Sigmoid colon (tissue), 7 donors: Measurements from ENCODE around the gene PLA1A. TPM values are rescaled to one million over a fixed set of nuclear protein-coding genes. Genes with fewer than 3 reads are reported as not detected.

Experiments used
- DNase-seq: peaks from one replicate; pipeline ENCODE4 v3.0.0-alpha.2; 2019
- H3K27ac ChIP-seq, 4 donors: fragments of 200-600 bp; sonication (generic); one replicate each; pipeline ENCODE4 v1.5.1; 2016 to 2019; ENCODE audit warnings: mild to moderate bottlenecking in 1 of 4
- H3K27me3 ChIP-seq, 3 donors: fragments of 200-600 bp; sonication (generic); one replicate each; pipeline ENCODE4 v1.5.1; 2019; ENCODE audit warnings: mild to moderate bottlenecking in 1 of 3
- H3K36me3 ChIP-seq, 4 donors: fragments of 200-600 bp; sonication (generic); one replicate each; pipeline ENCODE4 v1.5.1; 2016 to 2019
- H3K4me1 ChIP-seq, 4 donors: fragments of 200-600 bp; sonication (generic); one replicate each; pipeline ENCODE4 v1.5.1; 2017 to 2019
- H3K4me3 ChIP-seq, 4 donors: fragments of 200-600 bp; sonication (generic); one replicate each; pipeline ENCODE4 v1.5.1; 2017 to 2019; ENCODE audit warnings: mild to moderate bottlenecking in 2 of 4, moderate library complexity in 1 of 4
- H3K9me3 ChIP-seq, 4 donors: fragments of 200-600 bp in 3 of 4; sonication (generic) in 3 of 4; one replicate each; pipeline versions ENCODE4 v1.5.1 to v1.6.1; 2013 to 2019
- EP300 ChIP-seq, 4 donors: sonication (generic); formaldehyde crosslinking; IDR thresholded peaks; one replicate each; pipeline ENCODE4 v1.6.1; 2017; ENCODE audit warnings: antibody characterized with exemption in 4 of 4
- POLR2A ChIP-seq, 2 donors: fragments of 450-650 bp; IDR thresholded peaks; one replicate each; pipeline ENCODE4 v1.6.1; 2016; ENCODE audit warnings: antibody characterized with exemption in 2 of 2, mild to moderate bottlenecking in 2 of 2, moderate library complexity in 2 of 2
- POLR2AphosphoS5 ChIP-seq, 4 donors: sonication (generic); formaldehyde crosslinking; IDR thresholded peaks; one replicate each; pipeline ENCODE4 v1.6.1; 2017; ENCODE audit warnings: antibody characterized with exemption in 4 of 4
- WGBS, 2 donors: extraction: QIAGEN DNeasy Blood & Tissue Kit; methylation state at CpG; one replicate each; pipeline ENCODE4 v1.1.7; 2013; 5-methylcytosine and 5-hydroxymethylcytosine counted together
- intact Hi-C: fragments of 100-400 bp; cut with DNase I; formaldehyde crosslinking; loops from one replicate; pipeline ENCODE4 v1.15.1; 2023
- polyA plus RNA-seq, 3 donors: library from polyadenylated mRNA; stranded (reverse); fragments of 200-250 nt; gene quantifications; one replicate each; pipeline ENCODE4 v1.2.3, GENCODE V29; 2013
- total RNA-seq, 4 donors: library from RNA; depleted of rRNA; stranded (reverse); fragments of >200 nt; gene quantifications; one replicate each; pipeline ENCODE4 v1.1.0, GENCODE V29; 2016
- TF ChIP-seq, protein P1 (sequence below), 4 experiments: fragments of 450-650 bp in 3 of 4; fragments of 200-600 bp in 1 of 4; IDR thresholded peaks; one replicate each; pipeline ENCODE4 v1.5.1; 2016 to 2019; ENCODE audit warnings: antibody characterized with exemption in 4 of 4, mild to moderate bottlenecking in 3 of 4, moderate library complexity in 2 of 4
- donor health status: healthy with polysubstance abuse.
- donor health status: Bipolar disorder and iron deficiency.
- donor health status: healthy.

Gene PLA1A
- total and polyA plus RNA-seq, 7 donors, result 0.69 to 4.6 (median 2.1) TPM; not detected in 1

GRCh38 chr3:119624002-119624720 is 26.5 kb downstream of the PLA1A start:
- TF ChIP-seq, protein P1, sequence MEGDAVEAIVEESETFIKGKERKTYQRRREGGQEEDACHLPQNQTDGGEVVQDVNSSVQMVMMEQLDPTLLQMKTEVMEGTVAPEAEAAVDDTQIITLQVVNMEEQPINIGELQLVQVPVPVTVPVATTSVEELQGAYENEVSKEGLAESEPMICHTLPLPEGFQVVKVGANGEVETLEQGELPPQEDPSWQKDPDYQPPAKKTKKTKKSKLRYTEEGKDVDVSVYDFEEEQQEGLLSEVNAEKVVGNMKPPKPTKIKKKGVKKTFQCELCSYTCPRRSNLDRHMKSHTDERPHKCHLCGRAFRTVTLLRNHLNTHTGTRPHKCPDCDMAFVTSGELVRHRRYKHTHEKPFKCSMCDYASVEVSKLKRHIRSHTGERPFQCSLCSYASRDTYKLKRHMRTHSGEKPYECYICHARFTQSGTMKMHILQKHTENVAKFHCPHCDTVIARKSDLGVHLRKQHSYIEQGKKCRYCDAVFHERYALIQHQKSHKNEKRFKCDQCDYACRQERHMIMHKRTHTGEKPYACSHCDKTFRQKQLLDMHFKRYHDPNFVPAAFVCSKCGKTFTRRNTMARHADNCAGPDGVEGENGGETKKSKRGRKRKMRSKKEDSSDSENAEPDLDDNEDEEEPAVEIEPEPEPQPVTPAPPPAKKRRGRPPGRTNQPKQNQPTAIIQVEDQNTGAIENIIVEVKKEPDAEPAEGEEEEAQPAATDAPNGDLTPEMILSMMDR (IDR thresholded peaks at IDR 0.05), result no peak
- intact Hi-C loops, result no loop called here

DNA sequence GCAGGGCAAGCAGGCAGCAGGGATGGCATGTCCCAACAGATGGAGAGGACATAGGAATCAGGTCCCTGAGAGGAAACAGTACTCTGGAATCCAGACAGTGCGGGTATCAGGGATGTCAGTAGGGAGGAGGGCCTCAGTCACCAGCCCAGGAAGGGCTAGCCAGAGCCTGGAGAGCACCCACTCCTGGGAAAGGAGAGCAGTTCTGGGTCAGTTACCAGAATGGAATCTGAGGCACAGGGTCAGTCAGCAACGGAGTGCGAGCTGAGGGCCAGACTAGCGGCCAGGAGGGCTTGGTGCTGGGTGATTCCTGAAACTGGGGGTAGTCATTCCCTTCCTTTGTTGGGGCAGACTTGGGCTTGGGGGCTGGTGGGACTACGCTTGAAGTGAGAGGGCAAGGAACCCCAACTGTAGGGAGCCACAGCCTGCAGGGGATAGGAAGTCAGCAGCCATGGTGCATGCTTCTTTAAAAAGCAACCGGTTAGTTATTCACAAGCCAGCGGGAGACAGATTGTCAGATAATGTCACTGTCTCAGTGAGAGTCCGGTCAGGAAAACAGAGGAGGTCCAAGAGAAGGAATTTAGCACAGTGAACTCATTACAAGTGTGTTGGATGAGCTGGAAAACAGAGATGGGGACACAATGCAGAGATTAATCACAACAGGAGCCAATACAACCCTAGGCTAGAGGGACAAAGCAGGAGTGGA is 27.9 kb downstream of the PLA1A start:
- DNase-seq, result no peak
- 86 to 89% methylated on average over 8 of the region's 8 CpGs for WGBS, 2 donors
- TF ChIP-seq, protein P1 (IDR thresholded peaks at IDR 0.05), result no peak
- TF ChIP-seq EP300 (IDR thresholded peaks at IDR 0.05), result no peak
- TF ChIP-seq POLR2AphosphoS5 (IDR thresholded peaks at IDR 0.05), result no peak
- TF ChIP-seq POLR2A (IDR thresholded peaks at IDR 0.05), result no peak

More at GRCh38 chr3:119624002-119624720, 26.5 kb downstream of the PLA1A start:
- H3K27ac ChIP-seq, result no peak overlapping the region
- no peaks in the 10 kb centered on the region for H3K27me3 ChIP-seq
- H3K4me1 ChIP-seq, result peaks cover 0 to 11% (median 0%) of the 10 kb centered on the region in 4 donors
- 91 to 92% methylated on average over 9 of the region's 9 CpGs for WGBS, 2 donors
- no peak for DNase-seq
- no peaks in the 10 kb centered on the region for H3K36me3 ChIP-seq
- H3K9me3 ChIP-seq, result no peaks in the 10 kb centered on the region
- H3K4me3 ChIP-seq, result no peak overlapping the region

DNA sequence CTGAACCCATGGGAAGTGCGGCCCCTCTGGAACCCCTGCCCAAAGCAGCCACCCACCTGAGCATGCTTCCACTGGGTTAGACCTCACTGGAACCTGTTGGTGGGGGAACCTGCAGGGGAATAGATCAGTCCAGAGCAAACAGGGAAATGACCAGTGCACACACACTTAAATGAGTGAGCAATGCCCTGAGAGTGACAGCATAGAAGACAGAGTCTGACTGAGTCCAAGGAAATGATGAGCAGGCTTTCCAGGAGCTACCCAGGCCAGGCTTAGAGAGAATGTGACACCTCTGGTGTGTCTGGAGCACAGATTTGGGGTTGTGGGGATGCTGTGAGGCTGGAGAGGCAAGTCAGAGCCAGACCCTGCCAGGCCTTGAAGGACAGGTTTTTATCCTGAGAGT is 28.5 kb downstream of the PLA1A start:
- intact Hi-C loops, result no loop called here
- H3K36me3 ChIP-seq, result no peaks in the 10 kb centered on the region
- 89 to 94% methylated on average over 1 of the region's 1 CpG for WGBS, 2 donors
- H3K27me3 ChIP-seq, result no peaks in the 10 kb centered on the region
- no peak overlapping the region for H3K27ac ChIP-seq
- H3K4me1 ChIP-seq, result peaks cover 0 to 15% (median 9%) of the 10 kb centered on the region in 4 donors
- no peak for TF ChIP-seq POLR2AphosphoS5 (IDR thresholded peaks at IDR 0.05)
- no peak for TF ChIP-seq POLR2A (IDR thresholded peaks at IDR 0.05)
- no peak for TF ChIP-seq EP300 (IDR thresholded peaks at IDR 0.05)
- TF ChIP-seq, protein P1 (IDR thresholded peaks at IDR 0.05), result no peak
- no peak for DNase-seq
- no peak overlapping the region for H3K4me3 ChIP-seq
- no peaks in the 10 kb centered on the region for H3K9me3 ChIP-seq

More for the DNA sequence above, 27.9 kb downstream of the PLA1A start:
- H3K27ac ChIP-seq, result no peak overlapping the region
- no peaks in the 10 kb centered on the region for H3K9me3 ChIP-seq
- H3K4me3 ChIP-seq, result no peak overlapping the region
- intact Hi-C loops, result no loop called here
- H3K4me1 ChIP-seq, result peaks cover 0 to 11% (median 7%) of the 10 kb centered on the region in 4 donors
- H3K27me3 ChIP-seq, result no peaks in the 10 kb centered on the region
- no peaks in the 10 kb centered on the region for H3K36me3 ChIP-seq

- Histone ChIP-seq H3K27ac (peak overlapping the region in 2 of 4 donors; percentile 6 to 50), H3K4me1 (peaks cover 0 to 27% (median 9%) of the 10 kb centered on the region in 4 donors), H3K36me3 (no peaks in the 10 kb centered on the region), H3K4me3 (no peak overlapping the region), H3K9me3 (no peaks in the 10 kb centered on the region), H3K27me3 (no peaks in the 10 kb centered on the region)
- WGBS, 2 donors, result 58 to 82% methylated on average over 8 of the region's 8 CpGs
- intact Hi-C loops, result no loop called here
- no peak for DNase-seq
- TF ChIP-seq, protein P1 (IDR thresholded peaks at IDR 0.05), result no peak
- no peak for TF ChIP-seq POLR2A (IDR thresholded peaks at IDR 0.05)
- no peak for TF ChIP-seq EP300 (IDR thresholded peaks at IDR 0.05)
- no peak for TF ChIP-seq POLR2AphosphoS5 (IDR thresholded peaks at IDR 0.05)
Observed at GRCh38 chr3:119627461-119627860, 29.8 kb downstream of the PLA1A start.
